GM19467 (cell line): ENCODE measurements around the gene GPR107.

ENCODE experiments used
- ATAC-seq: cut with Tn5 transposase; IDR thresholded peaks from one replicate; pipeline ENCODE4 v1.9.1; 2021; ENCODE audit warnings: mild to moderate bottlenecking, moderate library complexity; ENCODE audit not compliant: unreplicated experiment

GPR107 gene

GRCh38 chr9:130179331-130179907 lies 125.7 kb downstream of the GPR107 start:
- ATAC-seq = no peak

DNA sequence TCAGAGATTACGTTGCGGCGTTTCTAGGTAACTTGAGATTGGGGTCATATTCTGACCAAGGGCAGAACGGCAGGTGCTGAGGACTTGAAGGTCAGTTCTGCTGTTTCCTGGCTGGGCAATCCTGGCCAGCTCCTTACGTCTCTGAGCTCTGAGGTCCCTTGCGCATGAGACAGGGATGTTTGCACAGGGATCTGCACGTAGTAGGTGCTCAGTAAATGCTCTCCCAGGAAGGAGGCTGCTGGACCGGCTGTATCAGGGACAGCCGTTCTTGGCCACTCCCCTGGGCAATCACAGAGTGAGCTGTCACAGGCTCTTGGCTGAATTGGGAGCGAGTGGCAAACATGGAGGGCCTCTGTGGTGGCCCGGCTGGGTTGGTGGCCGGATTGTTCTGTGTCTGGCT lies 126.8 kb downstream of the GPR107 start:
- ATAC-seq = no peak

- ATAC-seq = no peak
Measured at GRCh38 chr9:130181678-130182380, 128.1 kb downstream of the GPR107 start.

DNA sequence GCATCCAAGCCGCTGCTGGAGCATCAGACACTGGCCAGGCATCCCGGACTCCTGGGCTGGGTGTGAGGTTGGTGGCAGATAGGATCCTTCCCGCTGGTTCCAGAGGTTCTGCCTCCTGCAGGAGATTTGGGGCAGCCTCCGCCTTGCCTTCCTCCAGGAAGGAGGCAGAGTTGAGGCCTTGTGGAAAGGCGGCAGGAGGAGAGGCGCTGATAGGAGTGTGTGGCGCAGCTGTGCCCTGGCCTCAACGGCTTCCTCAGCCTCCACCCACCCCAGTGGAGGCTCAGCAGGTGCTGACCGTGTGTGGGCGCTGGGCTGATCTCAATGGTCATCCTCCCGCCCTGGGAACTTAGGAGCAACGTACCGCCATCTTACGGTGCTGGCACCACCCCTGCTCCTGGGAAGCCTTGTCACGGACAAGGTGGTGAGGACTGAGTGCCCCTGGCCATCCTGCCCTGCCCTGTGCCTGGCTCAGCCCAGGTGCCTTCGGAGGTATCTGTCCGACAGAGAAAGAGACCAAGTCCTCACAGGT lies 128.7 kb downstream of the GPR107 start:
- no peak for ATAC-seq

DNA sequence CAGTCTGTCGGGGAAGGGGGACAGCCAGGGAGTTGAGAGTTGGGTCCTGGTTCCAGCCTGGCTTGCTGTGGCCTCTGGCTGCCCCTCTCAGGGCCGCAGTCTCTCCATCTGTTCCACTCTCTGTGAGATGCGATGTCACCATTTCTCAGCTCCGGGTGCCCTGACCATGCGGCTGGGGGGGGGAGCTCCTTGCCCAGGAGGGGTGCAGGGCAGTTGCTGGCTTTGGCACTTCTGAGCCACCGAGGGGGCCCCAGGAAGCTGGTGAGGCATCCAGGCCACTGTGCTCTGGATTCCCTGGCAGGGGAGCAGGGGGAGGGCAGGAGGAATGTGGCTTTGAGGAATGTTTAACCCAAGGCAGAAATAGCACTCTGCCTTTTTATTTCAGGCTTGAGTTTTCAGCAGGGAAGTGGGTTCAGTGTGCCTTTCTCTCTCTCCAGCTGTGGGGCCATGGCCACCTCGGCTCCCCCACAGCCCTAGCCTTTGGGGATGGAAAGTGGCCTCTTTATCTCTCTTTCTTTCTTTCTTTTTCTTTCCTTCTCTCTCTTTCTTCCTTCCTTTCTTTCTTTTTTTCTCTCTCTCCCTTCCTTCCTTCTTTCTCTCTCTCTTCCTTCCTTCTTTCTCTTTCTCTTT lies 129.5 kb downstream of the GPR107 start:
- ATAC-seq = no peak

- ATAC-seq = no peak
Measured at GRCh38 chr9:130185017-130185416, 131.3 kb downstream of the GPR107 start.

GRCh38 chr9:130185490-130186031 lies 131.9 kb downstream of the GPR107 start:
- ATAC-seq = no peak

DNA sequence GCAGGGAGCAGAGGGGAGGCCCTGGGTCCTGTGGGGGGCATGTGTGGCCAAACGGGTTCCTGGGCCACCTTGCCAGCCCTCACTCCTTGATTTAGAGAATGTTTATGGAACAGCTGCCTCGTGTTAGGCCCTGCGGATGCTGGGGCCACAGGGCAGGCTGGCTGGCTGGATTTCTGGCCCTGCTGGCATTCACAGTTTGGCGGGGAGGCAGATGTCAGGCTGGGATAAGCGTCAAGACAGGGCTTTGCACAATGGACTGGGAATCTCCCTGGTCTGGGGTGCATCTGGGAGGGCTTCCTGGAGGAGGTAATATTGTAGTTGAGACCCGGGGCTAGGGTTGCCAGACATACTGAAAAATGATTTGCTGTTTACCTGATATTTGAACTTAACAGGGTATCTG lies 132.3 kb downstream of the GPR107 start:
- ATAC-seq = no peak

- no peak for ATAC-seq
Measured at GRCh38 chr9:130186839-130187522, 133.3 kb downstream of the GPR107 start.

DNA sequence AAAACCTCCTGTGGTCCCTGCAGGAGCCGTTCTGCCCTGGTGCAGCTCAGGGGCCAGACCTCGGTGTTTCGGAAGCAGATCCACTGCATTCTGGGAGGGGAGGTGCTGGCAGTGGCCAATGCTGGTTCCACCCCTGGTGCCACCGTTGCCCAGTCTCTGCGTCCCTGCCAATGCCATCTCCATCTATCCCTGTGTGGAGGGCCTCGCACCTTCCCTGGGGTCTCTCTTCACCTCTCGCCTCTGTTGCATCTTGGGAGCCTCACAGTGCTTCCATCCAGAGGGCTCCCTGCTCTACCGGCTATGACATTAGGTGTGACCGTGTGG lies 133.8 kb downstream of the GPR107 start:
- no peak for ATAC-seq

DNA sequence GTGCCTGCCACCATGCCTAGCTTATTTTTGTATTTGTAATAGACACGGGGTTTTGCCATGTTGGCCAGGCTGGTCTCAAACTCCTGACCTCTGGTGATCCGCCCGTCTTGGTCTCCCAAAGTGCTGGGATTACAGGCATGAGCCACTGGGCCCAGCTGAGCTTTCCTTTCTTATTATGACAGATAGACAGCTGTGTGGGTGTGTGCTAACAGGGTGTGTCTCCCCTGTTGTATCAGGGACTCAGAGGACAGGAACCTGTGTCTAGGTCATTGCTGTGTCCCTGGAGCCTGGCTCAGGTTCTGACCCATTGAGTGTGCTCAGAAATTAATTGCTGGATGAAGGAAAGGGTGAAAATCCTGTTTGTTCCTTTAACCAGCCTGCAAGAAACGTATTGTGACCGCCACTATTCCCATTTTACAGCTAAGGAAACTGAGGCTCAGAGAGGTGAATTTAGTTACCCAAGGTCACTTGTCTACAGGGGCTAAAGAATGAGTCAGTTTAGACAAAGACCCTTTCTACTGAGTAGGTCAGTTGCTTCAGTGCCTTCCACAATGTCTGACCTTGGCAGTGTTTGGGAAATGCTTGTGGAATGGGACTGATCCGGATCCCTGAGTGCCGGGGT lies 135.3 kb downstream of the GPR107 start:
- ATAC-seq = no peak
